Transverse colon (tissue), 3 donors: Measurements from ENCODE around the gene TPM4.

Source experiments
- EP300 ChIP-seq: sonication (generic); formaldehyde crosslinking; IDR thresholded peaks from one replicate; pipeline ENCODE4 v1.6.1; 2017; ENCODE audit warnings: antibody characterized with exemption, low read depth
- POLR2A ChIP-seq: fragments of 450-650 bp; IDR thresholded peaks from one replicate; pipeline ENCODE4 v1.6.1; 2016; ENCODE audit warnings: antibody characterized with exemption, mild to moderate bottlenecking, moderate library complexity
- TF ChIP-seq, protein P1 (sequence below), 5 experiments: fragments of 200-600 bp in 3 of 5; fragments of 450-650 bp in 2 of 5; sonication (generic) in 3 of 5; IDR thresholded peaks; 1 replicate in 2 of 5; 2 replicates in 3 of 5; pipeline ENCODE4 v1.5.1; 2016 to 2017; ENCODE audit warnings: antibody characterized with exemption in 5 of 5, inconsistent platforms in 3 of 5, mild to moderate bottlenecking in 2 of 5, moderate library complexity in 1 of 5

DNA sequence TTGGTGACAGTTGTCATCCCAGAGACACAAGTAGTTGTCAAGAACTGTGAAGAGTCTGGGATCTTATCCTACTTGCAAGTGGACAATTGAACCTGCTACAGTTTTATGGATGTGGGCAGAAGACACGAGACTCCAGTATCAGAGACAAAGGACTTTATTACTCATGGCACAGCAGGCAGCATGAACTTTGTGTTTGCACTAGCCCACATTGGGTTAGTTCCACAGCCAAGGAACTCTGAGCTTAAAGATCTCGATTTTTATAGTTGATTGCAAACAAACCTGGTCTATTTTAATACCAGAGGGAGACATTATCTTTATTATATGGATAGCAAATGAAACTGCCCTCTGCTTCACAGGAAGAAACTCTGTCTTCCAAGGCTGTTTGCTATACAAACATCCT, 16.0 kb upstream of the TPM4 start:
- TF ChIP-seq, protein P1, sequence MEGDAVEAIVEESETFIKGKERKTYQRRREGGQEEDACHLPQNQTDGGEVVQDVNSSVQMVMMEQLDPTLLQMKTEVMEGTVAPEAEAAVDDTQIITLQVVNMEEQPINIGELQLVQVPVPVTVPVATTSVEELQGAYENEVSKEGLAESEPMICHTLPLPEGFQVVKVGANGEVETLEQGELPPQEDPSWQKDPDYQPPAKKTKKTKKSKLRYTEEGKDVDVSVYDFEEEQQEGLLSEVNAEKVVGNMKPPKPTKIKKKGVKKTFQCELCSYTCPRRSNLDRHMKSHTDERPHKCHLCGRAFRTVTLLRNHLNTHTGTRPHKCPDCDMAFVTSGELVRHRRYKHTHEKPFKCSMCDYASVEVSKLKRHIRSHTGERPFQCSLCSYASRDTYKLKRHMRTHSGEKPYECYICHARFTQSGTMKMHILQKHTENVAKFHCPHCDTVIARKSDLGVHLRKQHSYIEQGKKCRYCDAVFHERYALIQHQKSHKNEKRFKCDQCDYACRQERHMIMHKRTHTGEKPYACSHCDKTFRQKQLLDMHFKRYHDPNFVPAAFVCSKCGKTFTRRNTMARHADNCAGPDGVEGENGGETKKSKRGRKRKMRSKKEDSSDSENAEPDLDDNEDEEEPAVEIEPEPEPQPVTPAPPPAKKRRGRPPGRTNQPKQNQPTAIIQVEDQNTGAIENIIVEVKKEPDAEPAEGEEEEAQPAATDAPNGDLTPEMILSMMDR (IDR thresholded peaks at IDR 0.05), result no peak
- no peak for TF ChIP-seq POLR2A
- no peak for TF ChIP-seq EP300
